Omental fat pad (tissue), 4 donors: ENCODE results near the gene ARSA. TPM values are rescaled to one million over a fixed set of nuclear protein-coding genes. Genes with fewer than 3 reads are reported as not detected.

Experiments
- ATAC-seq: fragments of 150-250 bp; one replicate; pipeline ENCODE4 v1.9.1; 2016; ENCODE audit warnings: mild to moderate bottlenecking, moderate library complexity; ENCODE audit not compliant: low FRiP score
- DNase-seq: peaks from one replicate; pipeline ENCODE4 v3.0.0-alpha.2; 2019; ENCODE audit warnings: low spot score
- CTCF ChIP-seq, 3 donors: fragments of 450-650 bp; IDR thresholded peaks; one replicate each; pipeline ENCODE4 v1.5.1; 2016 to 2017; ENCODE audit warnings: antibody characterized with exemption in 3 of 3, mild to moderate bottlenecking in 3 of 3, moderate library complexity in 2 of 3
- total RNA-seq, 4 donors: library from RNA; depleted of rRNA; stranded (reverse); fragments of >200 nt; gene quantifications; one replicate each; pipeline ENCODE4 v1.1.0, GENCODE V29; 2016

The ARSA gene
- total RNA-seq, 4 donors from 2014 or later = 29.9 to 43.5 (median 36.1) TPM

GRCh38 chr22:50603511-50604255 lies 24.3 kb downstream of the ARSA start:
- DNase-seq (no peak), ATAC-seq (no peak)
- no peak for TF ChIP-seq CTCF (IDR thresholded peaks at IDR 0.05)

- TF ChIP-seq CTCF (IDR thresholded peaks at IDR 0.05) = no peak
- no peak for ATAC-seq
- DNase-seq = no peak
Observed at GRCh38 chr22:50602338-50602700, 25.6 kb downstream of the ARSA start.

GRCh38 chr22:50601669-50602337 lies 26.1 kb downstream of the ARSA start:
- DNase-seq (no peak), ATAC-seq (no peak)
- TF ChIP-seq CTCF (IDR thresholded peaks at IDR 0.05) = no peak

GRCh38 chr22:50600967-50601668 lies 26.8 kb downstream of the ARSA start:
- no peak for DNase-seq
- TF ChIP-seq CTCF (IDR thresholded peaks at IDR 0.05) = no peak
- peak; percentile 20 for ATAC-seq

GRCh38 chr22:50600538-50600937 lies 27.4 kb downstream of the ARSA start, which contains the start of gene MAPK8IP2:
MAPK8IP2 (plus strand) TSS chr22:50600793; CDS start chr22:50600819, 26 bp downstream.
- DNase-seq (no peak), ATAC-seq (peak; percentile 21)
- no peak for TF ChIP-seq CTCF (IDR thresholded peaks at IDR 0.05)

- no peak for TF ChIP-seq CTCF (IDR thresholded peaks at IDR 0.05)
- peak; percentile 76 for ATAC-seq
- no peak for DNase-seq
Observed at GRCh38 chr22:50599816-50600455, 28.0 kb downstream of the ARSA start.
